ENCODE measurements around the gene TRMT10B. TPM values are rescaled to one million over a fixed set of nuclear protein-coding genes. Genes with fewer than 3 reads are reported as not detected.
A peak's percentile ranks its signal among the peaks of the same experiment; 100 is the strongest.

Gene TRMT10B
- 2.1 and 5.1 TPM in 2 replicates for total RNA-seq

GRCh38 chr9:37753489-37754190 lies at the start of gene TRMT10B:
TRMT10B (plus strand) TSS chr9:37753805; CDS start chr9:37761932, 8,127 bp downstream.
- TF ChIP-seq CTCF (conservative IDR thresholded peaks at IDR 0.05; ENCODE audit: low read depth, low read length), result peak; percentile 2
- H3K4me3 ChIP-seq (ENCODE audit: low read depth, low read length), result peak within 1 kb of the TSS; percentile 96
- DNase-seq (ENCODE audit: low read depth), result no peak

GRCh38 chr9:37705787-37706186 lies 47.8 kb upstream of the TRMT10B start:
- no peak overlapping the region for H3K4me3 ChIP-seq (ENCODE audit: low read depth, low read length)
- DNase-seq (ENCODE audit: low read depth), result no peak
- TF ChIP-seq CTCF (conservative IDR thresholded peaks at IDR 0.05; ENCODE audit: low read depth, low read length), result no peak

- no peak for TF ChIP-seq CTCF (conservative IDR thresholded peaks at IDR 0.05; ENCODE audit: low read depth, low read length)
- H3K4me3 ChIP-seq (ENCODE audit: low read depth, low read length), result no peak overlapping the region
- DNase-seq (ENCODE audit: low read depth), result no peak
Observed at GRCh38 chr9:37706290-37706689, 47.3 kb upstream of the TRMT10B start.

- H3K4me3 ChIP-seq (ENCODE audit: low read depth, low read length), result no peak overlapping the region
- DNase-seq (ENCODE audit: low read depth), result no peak
- no peak for TF ChIP-seq CTCF (conservative IDR thresholded peaks at IDR 0.05; ENCODE audit: low read depth, low read length)
Observed at GRCh38 chr9:37707748-37708147, 45.9 kb upstream of the TRMT10B start.

GRCh38 chr9:37710046-37710445 lies 43.6 kb upstream of the TRMT10B start:
- TF ChIP-seq CTCF (conservative IDR thresholded peaks at IDR 0.05; ENCODE audit: low read depth, low read length), result no peak

GRCh38 chr9:37715260-37715659 lies 38.3 kb upstream of the TRMT10B start:
- DNase-seq (ENCODE audit: low read depth), result no peak
- no peak overlapping the region for H3K4me3 ChIP-seq (ENCODE audit: low read depth, low read length)
- no peak for TF ChIP-seq CTCF (conservative IDR thresholded peaks at IDR 0.05; ENCODE audit: low read depth, low read length)

More at GRCh38 chr9:37710046-37710445, 43.6 kb upstream of the TRMT10B start:
- DNase-seq (ENCODE audit: low read depth), result no peak
- no peak overlapping the region for H3K4me3 ChIP-seq (ENCODE audit: low read depth, low read length)

- no peak for DNase-seq (ENCODE audit: low read depth)
- H3K4me3 ChIP-seq (ENCODE audit: low read depth, low read length), result no peak overlapping the region
- no peak for TF ChIP-seq CTCF (conservative IDR thresholded peaks at IDR 0.05; ENCODE audit: low read depth, low read length)
Observed at GRCh38 chr9:37715991-37716505, 37.6 kb upstream of the TRMT10B start.

Measured in epithelial cell of proximal tubule (primary cell).